ENCODE measurements around the gene ANKZF1. TPM values are rescaled to one million over a fixed set of nuclear protein-coding genes. Genes with fewer than 3 reads are reported as not detected.

The ANKZF1 gene
- total RNA-seq, 1 donor from 2014 or later = 44.8 TPM

DNA sequence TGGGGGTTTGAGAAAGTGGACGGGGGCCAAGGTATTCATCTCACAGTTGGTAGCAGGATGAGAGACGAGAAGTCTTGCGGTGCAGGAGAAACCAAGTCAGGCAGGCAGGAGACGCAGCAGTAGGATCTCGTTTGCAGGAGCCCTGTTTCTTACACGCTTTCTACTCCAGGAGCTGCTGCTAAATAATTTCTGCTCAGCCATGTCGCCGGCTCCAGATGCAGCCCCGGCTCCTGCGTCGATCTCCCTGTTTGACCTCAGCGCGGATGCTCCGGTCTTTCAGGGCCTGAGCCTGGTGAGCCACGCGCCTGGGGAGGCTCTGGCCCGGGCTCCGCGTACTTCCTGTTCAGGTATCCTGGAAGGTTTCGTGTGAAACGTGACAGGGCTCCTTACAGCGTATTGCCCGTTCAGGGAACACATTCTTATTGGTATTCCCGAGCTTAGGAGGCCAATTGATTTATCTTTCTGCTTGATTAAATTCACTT is 494 bp downstream of the ANKZF1 start:
- peaks cover 30% of the 10 kb centered on the region for H3K36me3 Mint-ChIP-seq (ENCODE audit: unreplicated experiment)
- H3K9me3 Mint-ChIP-seq (ENCODE audit: unreplicated experiment) = no peaks in the 10 kb centered on the region
- H3K27ac Mint-ChIP-seq (ENCODE audit: unreplicated experiment) = peak overlapping the region; percentile 98
- no peaks in the 10 kb centered on the region for H3K27me3 Mint-ChIP-seq (ENCODE audit: unreplicated experiment)
- TF ChIP-seq, protein P1, sequence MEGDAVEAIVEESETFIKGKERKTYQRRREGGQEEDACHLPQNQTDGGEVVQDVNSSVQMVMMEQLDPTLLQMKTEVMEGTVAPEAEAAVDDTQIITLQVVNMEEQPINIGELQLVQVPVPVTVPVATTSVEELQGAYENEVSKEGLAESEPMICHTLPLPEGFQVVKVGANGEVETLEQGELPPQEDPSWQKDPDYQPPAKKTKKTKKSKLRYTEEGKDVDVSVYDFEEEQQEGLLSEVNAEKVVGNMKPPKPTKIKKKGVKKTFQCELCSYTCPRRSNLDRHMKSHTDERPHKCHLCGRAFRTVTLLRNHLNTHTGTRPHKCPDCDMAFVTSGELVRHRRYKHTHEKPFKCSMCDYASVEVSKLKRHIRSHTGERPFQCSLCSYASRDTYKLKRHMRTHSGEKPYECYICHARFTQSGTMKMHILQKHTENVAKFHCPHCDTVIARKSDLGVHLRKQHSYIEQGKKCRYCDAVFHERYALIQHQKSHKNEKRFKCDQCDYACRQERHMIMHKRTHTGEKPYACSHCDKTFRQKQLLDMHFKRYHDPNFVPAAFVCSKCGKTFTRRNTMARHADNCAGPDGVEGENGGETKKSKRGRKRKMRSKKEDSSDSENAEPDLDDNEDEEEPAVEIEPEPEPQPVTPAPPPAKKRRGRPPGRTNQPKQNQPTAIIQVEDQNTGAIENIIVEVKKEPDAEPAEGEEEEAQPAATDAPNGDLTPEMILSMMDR (IDR thresholded peaks at IDR 0.05) = no peak
- H3K4me3 Mint-ChIP-seq (ENCODE audit: unreplicated experiment) = peak overlapping the region; percentile 95
- peaks cover 26% of the 10 kb centered on the region for H3K4me1 Mint-ChIP-seq (ENCODE audit: unreplicated experiment)
- DNase-seq (ENCODE audit: extremely low spot score, unreplicated experiment) = no peak

- Mint-ChIP-seq H3K9me3 (ENCODE audit: unreplicated experiment) (no peaks in the 10 kb centered on the region), H3K36me3 (ENCODE audit: unreplicated experiment) (peaks cover 37% of the 10 kb centered on the region), H3K4me3 (ENCODE audit: unreplicated experiment) (no peak overlapping the region)
These were observed 4.7 kb downstream of the ANKZF1 start for GRCh38 chr2:219234331-219234730.

GRCh38 chr2:219243291-219243761 is 13.7 kb downstream of the ANKZF1 start:
- Mint-ChIP-seq H3K27ac (ENCODE audit: unreplicated experiment) (no peak overlapping the region), H3K9me3 (ENCODE audit: unreplicated experiment) (no peaks in the 10 kb centered on the region), H3K27me3 (ENCODE audit: unreplicated experiment) (no peaks in the 10 kb centered on the region), H3K36me3 (ENCODE audit: unreplicated experiment) (peaks cover under 1% of the 10 kb centered on the region), H3K4me1 (ENCODE audit: unreplicated experiment) (peaks cover 17% of the 10 kb centered on the region), H3K4me3 (ENCODE audit: unreplicated experiment) (no peak overlapping the region)
- DNase-seq (ENCODE audit: extremely low spot score, unreplicated experiment) = no peak
- TF ChIP-seq, protein P1 (IDR thresholded peaks at IDR 0.05) = no peak

More at GRCh38 chr2:219234331-219234730, 4.7 kb downstream of the ANKZF1 start:
- Mint-ChIP-seq H3K4me1 (ENCODE audit: unreplicated experiment) (peaks cover 11% of the 10 kb centered on the region), H3K27me3 (ENCODE audit: unreplicated experiment) (no peaks in the 10 kb centered on the region), H3K27ac (ENCODE audit: unreplicated experiment) (no peak overlapping the region)
- DNase-seq (ENCODE audit: extremely low spot score, unreplicated experiment) = no peak
- TF ChIP-seq, protein P1 (IDR thresholded peaks at IDR 0.05) = no peak

DNA sequence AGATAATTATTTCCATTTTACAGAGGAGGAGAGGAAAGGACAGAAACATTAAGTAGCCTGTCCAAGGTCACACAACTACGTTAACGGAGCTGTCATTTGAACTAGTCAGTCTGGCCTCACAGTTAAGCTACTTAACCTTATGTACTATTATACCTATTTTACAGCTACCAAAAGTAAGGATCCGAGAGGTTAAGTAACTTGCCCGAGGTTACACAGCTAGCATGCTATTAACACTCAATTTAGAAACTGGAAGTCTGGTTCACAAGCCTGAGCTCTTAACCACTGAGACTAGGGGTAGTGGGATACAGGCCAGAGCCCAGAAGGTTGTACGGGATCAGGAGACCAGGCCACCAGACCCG is 15.2 kb downstream of the ANKZF1 start:
- Mint-ChIP-seq H3K27ac (ENCODE audit: unreplicated experiment) (peak overlapping the region; percentile 96), H3K4me1 (ENCODE audit: unreplicated experiment) (peaks cover 30% of the 10 kb centered on the region), H3K36me3 (ENCODE audit: unreplicated experiment) (no peaks in the 10 kb centered on the region), H3K27me3 (ENCODE audit: unreplicated experiment) (no peaks in the 10 kb centered on the region), H3K9me3 (ENCODE audit: unreplicated experiment) (no peaks in the 10 kb centered on the region), H3K4me3 (ENCODE audit: unreplicated experiment) (peak overlapping the region; percentile 85)
- DNase-seq (ENCODE audit: extremely low spot score, unreplicated experiment) = no peak
- TF ChIP-seq, protein P1 (IDR thresholded peaks at IDR 0.05) = no peak

GRCh38 chr2:219245148-219245898 is 15.7 kb downstream of the ANKZF1 start, which contains the start of the genes GLB1L and STK16:
Gene GLB1L (minus strand): TSS chr2:219245444. CDS start chr2:219243573, 1,871 bp downstream.
Gene STK16 (plus strand): TSS chr2:219245479. CDS start chr2:219246000, 521 bp downstream.
- peak within 1 kb of the TSS; percentile 85 for H3K4me3 Mint-ChIP-seq (ENCODE audit: unreplicated experiment)
- DNase-seq (ENCODE audit: extremely low spot score, unreplicated experiment) = peak; percentile 98
- peaks cover 35% of the 10 kb centered on the region for H3K4me1 Mint-ChIP-seq (ENCODE audit: unreplicated experiment)
- no peaks in the 10 kb centered on the region for H3K27me3 Mint-ChIP-seq (ENCODE audit: unreplicated experiment)
- H3K27ac Mint-ChIP-seq (ENCODE audit: unreplicated experiment) = peak within 1 kb of the TSS; percentile 96
- TF ChIP-seq, protein P1 (IDR thresholded peaks at IDR 0.05) = no peak
- no peaks in the 10 kb centered on the region for H3K9me3 Mint-ChIP-seq (ENCODE audit: unreplicated experiment)
- H3K36me3 Mint-ChIP-seq (ENCODE audit: unreplicated experiment) = no peaks in the 10 kb centered on the region
